GM12874 (cell line): Measurements from ENCODE around the gene EEF1AKMT3.

ENCODE experiments used
- TF ChIP-seq, protein P1 (sequence below): IDR thresholded peaks from 2 replicates; pipeline ENCODE4 v1.5.1; 2011; ENCODE audit warnings: low read depth, mild to moderate bottlenecking, control low read depth, low read length, moderate library complexity; ENCODE audit not compliant: insufficient read depth

Gene EEF1AKMT3

GRCh38 chr12:57793920-57794319 is 21.5 kb downstream of the EEF1AKMT3 start:
- TF ChIP-seq, protein P1, sequence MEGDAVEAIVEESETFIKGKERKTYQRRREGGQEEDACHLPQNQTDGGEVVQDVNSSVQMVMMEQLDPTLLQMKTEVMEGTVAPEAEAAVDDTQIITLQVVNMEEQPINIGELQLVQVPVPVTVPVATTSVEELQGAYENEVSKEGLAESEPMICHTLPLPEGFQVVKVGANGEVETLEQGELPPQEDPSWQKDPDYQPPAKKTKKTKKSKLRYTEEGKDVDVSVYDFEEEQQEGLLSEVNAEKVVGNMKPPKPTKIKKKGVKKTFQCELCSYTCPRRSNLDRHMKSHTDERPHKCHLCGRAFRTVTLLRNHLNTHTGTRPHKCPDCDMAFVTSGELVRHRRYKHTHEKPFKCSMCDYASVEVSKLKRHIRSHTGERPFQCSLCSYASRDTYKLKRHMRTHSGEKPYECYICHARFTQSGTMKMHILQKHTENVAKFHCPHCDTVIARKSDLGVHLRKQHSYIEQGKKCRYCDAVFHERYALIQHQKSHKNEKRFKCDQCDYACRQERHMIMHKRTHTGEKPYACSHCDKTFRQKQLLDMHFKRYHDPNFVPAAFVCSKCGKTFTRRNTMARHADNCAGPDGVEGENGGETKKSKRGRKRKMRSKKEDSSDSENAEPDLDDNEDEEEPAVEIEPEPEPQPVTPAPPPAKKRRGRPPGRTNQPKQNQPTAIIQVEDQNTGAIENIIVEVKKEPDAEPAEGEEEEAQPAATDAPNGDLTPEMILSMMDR, result no peak

- TF ChIP-seq, protein P1, result no peak
Observed at GRCh38 chr12:57795354-57795753, 22.9 kb downstream of the EEF1AKMT3 start.

DNA sequence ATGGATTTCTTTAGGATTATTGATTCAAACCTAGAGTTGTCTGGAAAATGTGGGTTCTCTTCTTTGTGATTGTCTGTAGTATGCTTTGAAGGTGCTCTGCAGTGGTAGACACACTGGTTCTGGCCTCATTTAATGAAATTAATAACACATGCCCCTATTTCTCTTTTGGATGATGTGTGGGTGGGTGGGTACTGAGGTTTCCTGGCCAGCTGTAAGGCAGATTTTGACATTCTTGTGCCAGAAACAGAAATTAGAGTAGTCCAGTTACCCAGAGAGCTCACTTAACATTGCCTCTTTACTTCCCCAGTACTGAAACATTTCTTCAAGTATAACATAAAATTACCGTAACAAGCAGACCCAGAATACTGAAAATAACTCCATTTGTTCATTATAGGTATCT is 24.6 kb downstream of the EEF1AKMT3 start:
- TF ChIP-seq, protein P1, result no peak

DNA sequence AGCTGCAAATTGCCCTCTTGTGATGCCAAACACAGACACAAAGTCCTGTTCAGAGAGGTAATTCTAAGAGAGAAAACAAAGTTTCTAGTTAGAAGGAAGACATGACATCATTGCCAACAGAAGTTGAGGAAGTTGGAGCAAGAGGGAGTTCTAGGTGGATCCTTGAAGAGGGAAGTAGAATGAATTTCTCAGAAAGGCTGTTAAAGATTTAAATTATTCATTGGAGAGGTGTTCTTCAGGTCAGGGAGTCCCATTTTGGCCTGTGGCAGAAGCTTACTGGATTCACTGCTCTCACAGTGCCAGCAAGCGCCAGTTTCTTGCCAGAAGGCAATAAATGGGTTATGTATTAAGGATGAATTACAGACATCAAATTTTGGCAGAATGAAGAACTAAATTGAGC is 25.5 kb downstream of the EEF1AKMT3 start:
- TF ChIP-seq, protein P1, result no peak

- TF ChIP-seq, protein P1, result no peak
Observed at GRCh38 chr12:57800965-57801364, 28.6 kb downstream of the EEF1AKMT3 start.

- TF ChIP-seq, protein P1, result no peak
Observed at GRCh38 chr12:57802607-57803006, 30.2 kb downstream of the EEF1AKMT3 start.

DNA sequence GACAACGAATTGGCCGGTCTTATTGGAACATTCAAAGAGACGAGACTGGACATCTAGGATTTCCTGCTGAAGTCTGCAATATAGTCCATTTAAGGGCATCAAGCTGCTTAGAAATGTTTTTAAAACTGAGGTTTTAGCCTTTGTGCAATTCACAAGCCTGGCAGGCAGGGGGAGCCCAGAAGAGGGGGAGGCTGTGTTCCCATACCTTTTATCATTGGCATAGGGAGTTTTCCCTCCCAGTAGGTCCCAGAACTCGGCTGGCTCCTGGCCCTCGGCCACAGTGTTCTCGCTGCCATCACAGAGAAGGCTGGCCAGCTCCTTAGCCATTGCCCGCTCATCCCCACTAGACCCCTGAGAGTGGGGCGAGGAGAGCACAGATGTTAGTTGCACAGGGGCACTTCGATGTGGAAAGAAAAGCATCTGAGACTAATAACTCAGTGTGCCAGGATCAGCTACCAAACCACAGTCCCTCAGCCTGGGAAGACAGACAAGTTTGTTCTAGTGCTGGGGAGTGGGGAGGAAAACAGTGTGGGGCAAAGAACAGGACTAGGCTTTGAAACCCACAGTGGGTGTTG is 31.0 kb downstream of the EEF1AKMT3 start:
- TF ChIP-seq, protein P1, result peak; percentile 73

DNA sequence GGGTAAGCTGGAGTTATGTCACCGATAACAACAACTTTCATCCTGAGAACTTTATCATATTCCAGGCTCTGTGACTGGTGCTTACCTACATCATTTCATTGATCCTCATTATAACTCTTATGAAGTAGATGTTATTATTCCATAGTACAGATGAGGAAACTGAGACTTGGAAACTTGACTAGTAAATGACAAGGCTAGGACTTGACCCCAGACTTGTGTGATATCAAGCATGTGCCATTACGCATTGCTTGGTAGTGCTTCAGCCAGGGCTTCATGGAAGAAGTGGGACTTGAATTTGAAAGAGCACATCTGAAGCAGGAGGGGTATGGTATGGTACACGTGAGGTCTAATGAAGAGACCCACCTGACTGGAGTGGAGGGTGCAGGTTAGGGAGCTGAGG is 34.3 kb downstream of the EEF1AKMT3 start:
- TF ChIP-seq, protein P1, result no peak
